ENCODE results near the gene TCEAL5.
A peak's percentile ranks its signal among the peaks of the same experiment; 100 is the strongest.
"Not testable (repeated sequence)": the region's sequence is repeated elsewhere in the genome, so short reads cannot be mapped to it uniquely, and the experiment has no call there.

TCEAL5 gene, protein sequence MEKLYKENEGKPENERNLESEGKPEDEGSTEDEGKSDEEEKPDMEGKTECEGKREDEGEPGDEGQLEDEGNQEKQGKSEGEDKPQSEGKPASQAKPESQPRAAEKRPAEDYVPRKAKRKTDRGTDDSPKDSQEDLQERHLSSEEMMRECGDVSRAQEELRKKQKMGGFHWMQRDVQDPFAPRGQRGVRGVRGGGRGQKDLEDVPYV

DNA sequence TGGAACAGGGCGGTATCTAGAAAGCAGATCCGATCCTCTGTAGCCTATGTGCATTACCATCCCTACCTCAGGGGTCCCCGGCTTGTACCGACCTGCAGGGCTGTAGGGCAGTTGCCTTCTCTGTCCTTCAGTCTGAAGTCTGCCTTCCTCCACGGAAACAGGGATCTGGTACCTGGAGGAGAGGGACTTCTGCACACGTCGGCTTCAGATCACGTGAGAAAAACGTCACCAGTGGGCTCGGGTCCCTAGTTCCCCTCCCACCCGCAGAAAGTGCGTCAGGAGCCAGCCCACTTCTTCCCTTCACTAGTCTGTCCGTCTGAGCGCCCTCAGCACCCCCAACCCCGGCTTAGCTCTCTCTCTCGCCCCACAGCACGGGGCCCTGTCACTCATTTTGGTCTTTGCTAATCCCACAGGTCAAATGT is at the start of gene TCEAL5:
Gene TCEAL5 (minus strand): TSS at position 170 of the 422 bp plus-strand sequence. CDS start 2,187 bp downstream, outside the sequence.
- DNase-seq: no peak

DNA sequence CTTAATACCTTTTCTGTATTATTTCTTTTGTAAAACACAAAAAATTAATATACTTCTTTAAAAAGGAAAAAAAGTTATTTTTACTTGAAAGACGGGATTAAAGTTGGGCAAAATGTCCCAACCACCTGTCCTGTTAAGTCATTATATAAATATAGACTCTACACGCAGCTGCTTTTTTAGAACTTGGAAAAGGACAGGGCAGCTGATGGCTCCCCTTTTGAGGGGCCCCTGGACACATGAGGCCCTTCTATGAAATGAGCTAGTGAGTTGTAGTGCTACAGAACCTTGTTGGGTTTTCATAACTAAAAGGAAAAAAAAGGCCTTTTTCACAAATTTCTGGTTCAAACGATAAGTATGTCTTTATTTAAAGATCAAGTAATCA is 34.8 kb upstream of the TCEAL5 start:
- no peak for DNase-seq

DNA sequence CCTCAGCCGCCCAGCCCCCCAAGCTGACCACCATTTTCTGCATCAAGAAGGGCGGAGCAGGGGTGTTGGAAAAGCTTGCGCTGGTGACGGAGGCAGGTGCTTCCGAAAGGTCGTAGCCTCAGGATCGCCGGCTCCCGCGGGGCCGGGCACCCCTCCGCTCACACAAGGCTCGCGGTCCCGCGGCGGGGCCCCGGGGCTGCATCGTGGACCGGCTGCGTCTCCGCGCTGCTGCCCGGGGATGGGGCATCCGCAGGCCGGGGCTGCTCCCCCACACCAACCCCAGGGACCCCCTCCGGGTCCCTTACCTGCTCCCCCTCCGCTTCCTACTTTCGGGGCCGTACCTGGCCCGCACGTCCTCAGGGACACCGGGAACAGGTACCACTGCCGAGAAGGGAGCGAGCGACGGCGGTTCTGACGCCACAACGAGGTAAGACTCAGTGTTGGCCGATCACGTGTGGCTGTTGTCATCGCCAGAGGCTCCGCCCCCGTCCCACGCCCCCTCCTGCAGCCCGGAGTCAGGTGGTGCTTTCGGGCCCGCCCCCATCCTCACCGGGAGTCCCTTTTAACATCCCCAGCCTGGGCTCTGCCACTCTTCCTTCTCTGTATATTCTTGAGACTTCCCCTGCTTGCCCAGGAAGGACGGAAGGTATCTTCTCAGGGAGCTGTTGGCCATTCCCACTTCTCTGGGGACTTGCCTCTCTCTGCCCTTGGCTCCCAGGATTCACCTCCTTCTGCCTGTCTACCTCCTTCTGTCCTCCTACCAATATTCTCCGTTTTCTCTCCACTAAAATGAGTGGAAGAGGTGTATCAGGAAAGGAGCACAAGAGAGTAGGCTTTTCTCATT is 34.2 kb upstream of the TCEAL5 start, which contains the start of gene BEX2:
Gene BEX2 (minus strand): TSS at position 436 of the 844 bp plus-strand sequence. CDS start 1,014 bp downstream, outside the sequence.
- DNase-seq: no peak

DNA sequence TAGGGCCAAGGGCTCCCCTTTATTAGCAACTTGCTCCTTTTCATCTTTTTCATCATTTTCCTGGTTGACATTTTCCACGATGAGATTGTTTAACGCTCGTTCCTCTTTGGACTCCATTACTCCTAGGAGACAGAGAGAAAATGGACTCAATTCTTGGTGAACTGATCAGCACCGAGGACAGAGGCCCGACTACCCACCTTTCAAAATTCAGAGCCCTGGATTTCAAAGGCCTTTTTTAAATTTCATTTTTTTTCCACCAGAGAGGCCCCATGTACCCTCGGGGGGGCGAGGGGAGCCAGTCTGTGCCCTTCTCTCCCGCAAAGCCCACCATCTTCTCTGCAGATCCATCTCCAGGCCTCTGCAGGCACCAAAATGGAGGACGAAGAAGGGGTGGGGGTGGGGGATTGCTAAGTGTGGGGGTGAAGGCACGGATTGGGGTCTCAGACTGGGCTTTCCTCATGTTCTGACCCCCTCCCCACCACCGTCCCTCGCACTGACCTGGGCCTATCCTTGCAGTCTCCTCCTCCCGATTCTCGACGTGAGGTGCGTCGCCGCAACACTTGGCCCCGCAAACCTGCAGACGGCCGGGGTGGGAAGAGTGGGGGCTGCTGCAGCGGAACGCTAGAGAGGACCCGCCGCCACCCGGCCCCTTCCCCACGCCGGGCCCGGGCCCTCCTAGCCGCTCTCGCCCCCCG is 33.5 kb upstream of the TCEAL5 start:
- no peak for DNase-seq

DNA sequence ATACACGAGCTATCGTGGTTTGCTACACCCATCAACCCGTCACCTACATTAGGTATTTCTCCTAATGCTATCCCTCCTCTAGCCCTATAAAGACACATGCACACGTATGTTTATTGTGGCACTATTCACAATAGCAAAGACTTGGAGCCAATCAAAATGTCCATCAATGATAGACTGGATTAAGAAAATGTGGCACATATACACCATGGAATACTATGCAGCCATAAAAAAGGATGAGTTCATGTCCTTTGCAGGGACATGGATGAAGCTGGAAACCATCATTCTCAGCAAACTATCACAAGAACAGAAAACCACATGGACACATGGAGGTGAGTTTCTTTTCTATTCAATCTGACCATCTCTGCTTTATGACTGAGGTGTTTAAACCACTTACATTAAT is 29.1 kb upstream of the TCEAL5 start:
- not testable (repeated sequence) for DNase-seq

DNA sequence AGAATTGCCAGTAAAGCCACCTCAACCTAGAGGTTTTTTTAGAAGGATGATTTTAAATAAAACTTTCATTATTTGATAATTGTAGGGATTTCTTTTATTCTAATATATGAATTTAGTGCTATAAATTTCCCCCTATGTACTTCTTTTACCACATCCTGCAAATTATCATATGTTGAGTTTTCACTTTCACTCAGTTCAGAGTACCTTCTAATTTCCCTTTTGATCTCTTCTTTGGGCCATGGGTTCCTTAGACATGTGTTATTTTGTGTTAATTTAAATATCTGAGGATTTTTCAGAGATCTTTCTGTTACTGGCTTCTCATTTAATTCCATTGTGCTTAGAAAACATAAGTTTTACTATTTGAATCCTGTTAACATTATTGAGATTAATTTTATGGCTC is 28.2 kb upstream of the TCEAL5 start:
- no peak for DNase-seq

DNA sequence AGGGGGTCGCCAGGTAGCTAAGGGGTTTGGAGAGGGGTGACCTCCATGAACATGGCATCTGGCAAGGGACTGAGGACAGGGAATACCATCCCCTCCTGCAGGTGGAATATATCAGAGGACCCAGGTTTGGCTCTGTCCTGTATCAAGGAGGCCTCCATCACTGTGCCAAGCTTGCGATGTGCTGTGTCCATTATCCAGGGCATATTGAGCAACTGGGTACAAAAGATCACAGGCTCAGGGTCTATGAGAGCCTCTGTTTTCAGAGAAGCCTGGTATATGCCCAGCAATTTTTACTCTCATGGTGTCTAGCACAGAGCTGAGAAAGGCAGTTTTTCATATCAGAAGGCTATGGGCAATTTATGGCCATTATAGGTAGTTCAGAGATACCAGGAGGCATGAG is 16.6 kb upstream of the TCEAL5 start:
- no peak for DNase-seq

DNA sequence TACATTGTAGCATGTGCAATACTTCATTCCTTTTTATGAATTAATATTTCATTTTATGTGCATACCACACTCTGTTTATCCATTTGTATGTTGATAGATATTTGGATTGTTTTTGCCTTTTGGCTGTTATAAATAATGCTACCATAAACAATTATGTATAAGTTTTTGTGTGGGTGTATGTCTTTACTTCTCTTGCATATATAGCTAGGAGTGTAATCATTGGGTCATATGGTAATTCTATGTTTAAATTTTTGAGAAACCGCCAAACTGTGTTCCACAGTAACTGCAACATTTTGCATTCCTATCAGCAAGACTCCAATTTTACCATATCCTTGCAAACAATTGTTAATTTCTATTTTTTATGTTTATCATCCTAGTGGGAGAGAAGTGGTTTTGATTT is 3.1 kb upstream of the TCEAL5 start:
- no peak for DNase-seq

DNA sequence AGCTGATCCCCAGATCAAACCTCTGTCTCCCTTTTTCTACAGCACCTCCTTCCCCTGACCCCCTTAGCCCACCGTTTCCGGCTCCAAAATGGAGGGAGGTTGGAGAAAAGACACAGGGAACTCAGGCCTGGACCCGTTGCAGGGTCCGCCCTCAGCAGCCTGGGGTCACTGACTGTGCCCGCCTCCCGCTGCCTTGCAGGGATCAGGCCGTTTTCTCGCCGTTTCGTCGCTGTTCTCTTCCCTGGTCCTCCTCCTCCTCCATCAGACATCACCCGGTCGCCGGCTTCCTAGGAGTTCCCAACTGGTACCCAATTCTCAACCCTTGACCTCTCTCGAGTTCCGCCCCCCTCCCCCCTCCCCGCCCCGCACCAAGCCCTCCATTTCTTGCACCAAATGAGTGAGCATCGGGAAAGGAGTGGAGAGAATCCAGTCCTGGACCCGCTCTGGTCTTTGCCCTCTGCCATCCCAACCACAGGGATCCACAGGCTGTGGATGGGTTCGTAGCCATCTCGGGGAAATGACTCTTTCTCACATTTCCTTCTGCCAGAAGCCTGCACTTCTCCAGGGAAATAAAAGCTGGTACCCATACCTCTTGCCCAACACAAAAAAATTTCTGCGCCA is 493 bp downstream of the TCEAL5 start:
- DNase-seq: no peak

DNA sequence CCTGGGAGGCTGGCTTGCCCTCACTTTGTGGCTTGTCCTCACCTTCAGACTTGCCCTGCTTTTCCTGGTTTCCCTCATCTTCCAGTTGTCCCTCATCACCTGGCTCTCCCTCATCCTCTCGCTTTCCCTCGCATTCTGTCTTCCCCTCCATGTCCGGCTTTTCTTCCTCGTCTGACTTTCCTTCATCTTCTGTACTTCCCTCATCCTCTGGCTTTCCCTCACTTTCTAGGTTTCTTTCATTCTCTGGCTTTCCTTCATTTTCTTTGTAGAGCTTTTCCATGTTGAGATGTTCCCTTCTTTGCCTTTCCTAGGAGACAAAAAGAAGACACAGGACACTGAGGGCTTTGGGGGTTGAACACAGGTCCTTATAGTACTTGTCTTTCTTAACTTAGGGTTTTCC is 2.3 kb downstream of the TCEAL5 start:
- no peak for DNase-seq

DNA sequence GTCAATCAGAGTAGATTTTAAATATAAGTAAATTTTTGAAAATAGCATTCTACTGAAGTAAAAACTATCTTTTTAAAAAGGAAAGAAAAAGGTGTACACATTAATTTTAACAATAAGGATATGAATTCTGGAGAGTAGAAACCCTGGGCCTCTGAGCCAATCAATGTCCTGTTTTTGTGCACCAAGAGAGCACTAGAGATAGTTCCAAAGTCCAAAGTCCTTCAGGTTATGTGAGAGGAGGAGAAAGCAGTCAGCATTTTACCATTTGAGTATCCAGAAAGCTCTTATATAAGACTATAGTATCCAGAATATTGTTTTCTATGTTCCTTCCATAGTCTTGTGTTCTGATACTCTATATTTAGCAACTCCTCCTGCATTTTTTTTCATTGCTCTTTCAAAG is 18.3 kb downstream of the TCEAL5 start:
- DNase-seq: no peak

DNA sequence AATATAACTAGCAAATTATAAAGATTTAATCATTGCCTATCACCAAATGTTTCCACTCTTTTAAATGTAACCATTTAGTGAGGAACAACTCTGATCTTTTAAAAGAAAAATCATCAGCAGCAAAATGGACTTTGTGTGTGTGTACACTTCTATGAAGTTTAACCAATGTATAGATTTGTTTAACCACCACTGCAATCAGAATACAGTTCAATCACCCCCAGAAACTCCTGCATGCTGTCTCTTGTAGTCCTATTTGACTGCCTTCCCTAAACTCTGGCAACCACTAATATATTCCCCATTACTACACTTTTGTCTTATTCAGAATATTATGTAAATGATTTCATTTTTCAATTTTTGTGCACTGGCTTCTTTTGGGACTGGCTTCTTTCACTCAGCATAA is 19.9 kb downstream of the TCEAL5 start:
- DNase-seq: no peak

DNA sequence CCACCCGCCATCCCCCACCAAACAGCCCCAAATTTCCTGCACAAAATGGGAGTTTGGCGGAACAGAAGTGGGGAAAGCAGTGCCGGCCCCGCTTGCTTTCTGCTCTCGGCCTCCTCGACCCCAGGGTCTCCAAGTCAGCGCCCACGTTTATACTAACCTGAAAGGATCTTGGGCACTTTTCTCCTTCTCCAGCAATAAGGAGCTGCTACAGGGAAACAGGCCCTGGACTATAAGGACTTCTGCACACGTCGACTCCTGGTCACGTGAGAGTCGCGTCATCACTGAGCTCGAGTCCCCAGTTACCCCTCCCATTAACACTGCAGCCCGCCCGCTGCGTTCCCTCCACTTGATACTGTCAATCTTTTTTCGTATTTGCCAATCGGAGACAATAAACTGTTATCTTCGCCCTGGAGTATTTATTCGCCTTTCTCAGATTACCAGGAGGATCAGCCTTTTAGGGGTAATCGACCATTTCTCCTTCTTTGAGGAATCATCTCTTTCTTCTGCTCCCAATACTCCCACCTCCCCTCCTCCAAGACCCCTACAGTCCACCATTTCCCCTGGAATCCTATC is 21.5 kb downstream of the TCEAL5 start, which contains the start of gene TCEAL8:
Gene TCEAL8 (minus strand): TSS at position 235 of the 573 bp plus-strand sequence. CDS start 1,176 bp downstream, outside the sequence.
- peak; percentile 30 for DNase-seq

DNA sequence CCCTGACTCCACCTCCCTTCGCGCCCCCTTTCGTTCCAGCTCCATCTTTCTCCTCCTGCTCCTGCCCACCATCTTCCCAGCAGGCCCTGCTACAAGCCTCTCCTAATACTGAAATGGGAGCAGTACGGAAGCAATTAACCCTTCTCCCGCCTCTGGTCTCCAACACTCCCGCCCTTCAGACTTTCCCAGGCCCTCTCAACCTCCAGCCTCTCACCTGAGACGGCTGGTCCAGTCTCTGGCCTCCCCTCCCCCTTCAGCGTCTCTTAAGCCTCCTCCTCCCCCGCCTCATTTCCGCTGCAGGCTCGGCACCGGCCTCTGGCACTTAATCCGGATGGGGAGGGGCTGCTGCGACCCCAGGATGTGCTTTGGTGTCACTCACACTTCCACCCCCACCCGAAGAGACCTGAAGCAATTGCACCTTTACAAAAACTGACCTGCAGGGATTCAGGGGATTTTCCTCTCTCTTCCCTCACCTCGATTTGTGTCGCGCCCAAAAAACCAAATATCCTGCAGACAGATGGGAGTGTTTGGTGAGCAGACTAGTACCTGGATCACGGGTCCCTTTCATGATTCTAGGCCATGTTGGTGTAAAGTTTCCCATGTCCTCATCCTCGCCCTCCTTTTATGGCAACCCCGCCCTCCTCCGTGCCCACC is 22.3 kb downstream of the TCEAL5 start:
- DNase-seq: no peak

DNA sequence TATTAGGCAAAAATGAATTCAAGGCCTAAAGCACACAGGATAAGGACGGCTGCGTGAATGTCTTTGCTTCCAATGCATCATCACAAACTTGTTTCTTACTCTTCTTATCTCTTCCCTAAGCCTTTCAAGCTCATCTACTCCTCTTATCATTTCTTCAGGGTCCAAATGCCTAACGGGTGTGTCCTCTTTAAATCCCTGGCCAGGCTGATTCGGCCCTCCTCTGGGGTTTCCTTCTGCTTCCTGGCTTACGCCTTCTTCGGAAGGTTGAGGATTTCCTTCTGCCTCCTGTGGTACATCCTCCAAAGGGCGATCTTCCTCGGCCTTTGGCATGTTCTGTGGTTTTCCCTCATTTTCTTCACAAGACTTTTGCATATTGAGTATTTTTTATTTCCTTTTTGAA is 22.9 kb downstream of the TCEAL5 start:
- DNase-seq: no peak

DNA sequence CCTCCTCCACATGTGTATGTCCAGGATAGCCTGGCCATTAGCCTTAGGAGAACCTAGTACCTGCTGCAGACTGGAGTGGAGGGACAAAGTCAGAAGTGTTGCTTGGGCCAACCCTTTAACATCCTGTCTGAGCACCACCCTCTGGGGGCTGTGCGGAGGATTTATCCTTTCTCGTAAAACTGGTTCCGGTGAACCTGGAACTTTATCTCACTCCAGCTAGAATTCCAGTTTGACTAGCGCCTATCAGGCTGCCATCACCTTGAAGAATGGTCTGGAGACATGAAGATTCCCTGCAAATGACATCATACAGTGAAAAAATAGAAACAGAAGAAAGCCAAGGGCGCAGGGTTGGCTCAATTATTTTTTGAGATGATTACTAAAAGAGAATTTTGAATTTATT is 25.6 kb downstream of the TCEAL5 start:
- DNase-seq: no peak

DNA sequence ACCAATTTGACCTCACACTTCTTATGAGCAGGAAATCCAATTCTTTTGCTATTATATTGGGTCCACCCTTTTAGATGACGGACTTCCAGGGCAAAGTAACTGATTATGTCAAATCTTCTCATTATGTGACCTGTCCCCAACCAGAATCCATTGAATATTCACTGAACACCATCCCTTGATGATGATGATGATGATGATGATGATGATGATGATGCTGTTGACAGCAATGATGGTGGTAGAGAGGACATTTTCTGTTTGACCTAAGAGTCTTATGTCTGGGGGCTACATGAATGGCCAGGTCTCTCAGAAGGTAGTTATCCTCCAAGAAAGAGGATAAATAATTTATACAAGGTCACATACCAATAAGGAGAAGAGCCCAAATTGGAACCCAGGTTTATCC is 26.7 kb downstream of the TCEAL5 start:
- no peak for DNase-seq

DNA sequence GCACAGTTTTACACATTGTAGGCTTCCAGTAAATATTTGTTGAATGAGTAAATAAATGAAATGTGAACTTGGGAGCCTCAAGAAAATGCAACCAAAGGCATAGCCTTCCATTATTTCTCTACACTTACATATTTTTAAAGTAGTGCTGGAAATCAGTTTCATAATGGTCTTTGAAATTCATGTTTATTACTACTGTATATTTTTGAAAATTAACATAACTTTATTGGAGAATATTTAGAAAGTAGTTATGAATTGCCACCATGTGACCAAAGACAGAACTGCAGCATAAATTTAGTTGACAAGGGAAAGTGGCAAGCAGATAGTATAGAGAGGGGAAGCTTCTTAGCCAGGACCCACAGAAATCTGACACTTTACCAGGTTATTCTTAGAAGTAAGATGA is 28.0 kb downstream of the TCEAL5 start:
- no peak for DNase-seq

DNA sequence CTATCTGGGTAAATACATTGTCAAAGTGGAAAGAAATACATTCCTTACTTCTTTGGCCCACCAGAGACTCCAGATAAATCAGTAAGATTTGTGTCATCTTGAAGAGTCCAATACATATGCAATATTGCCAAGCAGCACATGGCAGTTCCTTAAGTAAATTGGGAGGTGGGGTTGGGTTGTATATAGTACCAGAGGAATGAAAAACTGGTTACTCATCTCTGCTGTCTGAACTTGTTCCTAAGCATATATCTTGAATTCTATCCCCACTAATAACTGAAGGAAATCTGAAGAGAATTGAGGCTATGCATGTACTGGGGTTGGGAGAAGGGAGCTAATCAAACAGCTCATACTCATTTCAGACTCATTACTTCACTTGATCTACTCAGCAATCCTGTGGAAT is 36.4 kb downstream of the TCEAL5 start:
- DNase-seq: no peak

DNA sequence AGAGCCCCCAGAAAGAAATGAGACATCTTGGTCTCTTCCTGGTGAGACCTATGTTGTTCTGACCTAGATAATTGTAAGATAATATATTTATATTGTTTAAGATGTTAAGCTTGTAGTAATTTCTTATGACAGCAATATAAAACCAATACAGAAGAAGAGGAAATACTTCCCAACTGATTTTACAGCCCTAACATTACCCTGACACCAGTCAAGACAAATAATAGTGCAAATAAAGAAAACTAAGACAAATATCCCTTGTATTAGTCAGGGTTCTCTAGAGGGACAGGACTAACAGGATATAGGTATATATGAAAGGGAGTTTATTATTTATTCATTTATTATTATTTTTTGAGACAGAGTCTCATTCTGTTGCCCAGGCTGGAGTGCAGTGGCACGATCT is 40.3 kb downstream of the TCEAL5 start:
- no peak for DNase-seq

DNA sequence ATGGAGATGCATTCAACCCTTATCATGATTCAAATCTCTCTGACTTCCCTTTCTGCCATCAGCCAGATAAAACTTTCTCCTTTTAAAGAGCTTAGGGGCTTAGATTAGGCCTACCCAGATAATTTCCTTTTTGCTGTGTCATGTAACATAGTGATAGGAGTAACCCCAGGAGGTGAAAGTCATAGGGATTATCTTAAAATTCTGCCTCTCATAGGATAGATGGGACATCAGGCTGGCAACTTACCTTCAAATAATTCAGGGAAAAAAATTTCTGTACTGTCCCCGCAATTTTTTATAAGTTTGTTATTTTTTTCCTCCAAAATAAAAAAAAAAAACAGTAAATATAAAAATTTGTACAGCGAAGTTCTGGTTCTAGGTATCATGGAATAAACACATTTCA is 40.9 kb downstream of the TCEAL5 start:
- not testable (repeated sequence) for DNase-seq

DNA sequence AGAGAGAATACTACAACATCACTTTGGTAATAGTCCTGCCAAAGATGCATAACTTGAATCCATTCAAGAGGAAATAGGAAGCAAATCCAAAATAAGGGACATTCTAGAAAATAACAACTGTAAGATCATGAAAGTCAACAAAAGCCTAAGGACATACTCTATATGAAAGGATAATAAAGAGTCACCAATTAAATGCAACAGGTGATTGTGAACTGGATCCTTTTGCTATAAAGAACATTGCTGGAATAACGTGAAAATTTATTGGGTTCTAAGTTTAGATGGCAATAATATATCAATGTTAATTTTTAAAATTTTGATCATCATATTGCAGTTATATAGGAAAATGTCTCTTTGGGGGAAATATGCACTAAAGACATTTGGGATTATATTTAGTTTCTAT is 41.7 kb downstream of the TCEAL5 start:
- DNase-seq: no peak

Measured in amniotic stem cell (primary cell).